HG02973 (cell line): ENCODE data around the gene SCFD2.
A peak's percentile ranks its signal among the peaks of the same experiment; 100 is the strongest.

ENCODE experiments used
- ATAC-seq: cut with Tn5 transposase; IDR thresholded peaks from one replicate; pipeline ENCODE4 v1.9.1; 2021; ENCODE audit warnings: moderate library complexity; ENCODE audit not compliant: unreplicated experiment

SCFD2 gene

DNA sequence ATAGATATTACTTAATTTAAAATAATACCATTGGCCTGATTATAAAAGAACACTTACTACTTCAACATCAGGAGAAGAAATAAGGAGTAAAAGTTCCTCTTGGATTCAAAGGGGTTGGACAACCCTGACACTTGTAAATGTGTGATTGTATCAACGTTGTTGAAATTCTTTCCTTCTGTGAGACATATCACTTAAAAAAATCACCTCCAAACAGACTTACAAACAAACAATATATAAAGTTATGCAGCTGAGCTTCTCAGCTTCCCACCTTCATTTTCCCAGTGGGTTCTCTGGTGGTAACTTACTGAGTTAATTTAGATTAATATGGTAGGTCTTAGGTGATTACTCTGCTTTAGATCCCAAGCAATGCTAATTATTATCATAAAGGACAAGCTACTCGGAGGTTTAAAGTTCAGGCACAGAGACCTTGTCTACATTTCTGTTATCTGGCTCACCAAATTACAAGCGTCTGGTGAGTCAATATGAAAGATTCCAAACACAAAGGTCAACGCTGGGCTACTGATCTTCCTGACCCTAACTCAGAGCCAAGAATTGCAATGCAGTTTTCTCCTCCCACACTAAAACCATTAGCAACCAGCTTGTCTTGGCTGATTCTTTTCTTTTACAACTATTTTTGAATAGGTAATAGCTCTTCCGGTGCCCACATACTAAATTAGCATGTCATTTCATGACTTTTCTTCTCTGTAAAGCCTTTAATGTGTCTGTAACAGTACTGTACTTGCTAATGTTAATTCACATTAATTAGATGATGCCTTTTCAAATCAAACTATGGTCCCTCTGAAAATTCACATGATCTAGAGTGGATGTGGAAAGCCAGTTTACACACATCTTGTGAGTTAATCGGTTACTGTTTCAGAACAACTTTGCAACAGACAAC lies 346.1 kb downstream of the SCFD2 start:
- ATAC-seq: no peak

DNA sequence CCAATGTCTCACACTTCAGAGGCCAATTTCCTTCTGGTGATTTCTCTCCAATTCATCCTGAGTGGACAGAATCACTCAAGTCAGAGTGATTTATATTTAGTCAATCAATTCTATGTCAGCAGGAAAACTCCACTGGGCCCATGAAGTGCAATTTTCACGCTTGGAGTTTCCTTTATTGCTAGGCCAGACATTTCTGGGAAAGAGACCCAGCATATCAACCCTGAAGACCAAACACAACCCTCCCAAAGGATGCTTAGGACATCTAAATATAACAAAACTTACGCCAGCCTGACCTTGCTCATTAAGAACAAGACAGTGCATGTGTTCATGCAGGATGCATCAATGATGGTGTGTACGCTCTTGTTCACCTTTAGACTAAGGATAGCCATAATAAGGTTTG lies 347.4 kb downstream of the SCFD2 start:
- no peak for ATAC-seq

DNA sequence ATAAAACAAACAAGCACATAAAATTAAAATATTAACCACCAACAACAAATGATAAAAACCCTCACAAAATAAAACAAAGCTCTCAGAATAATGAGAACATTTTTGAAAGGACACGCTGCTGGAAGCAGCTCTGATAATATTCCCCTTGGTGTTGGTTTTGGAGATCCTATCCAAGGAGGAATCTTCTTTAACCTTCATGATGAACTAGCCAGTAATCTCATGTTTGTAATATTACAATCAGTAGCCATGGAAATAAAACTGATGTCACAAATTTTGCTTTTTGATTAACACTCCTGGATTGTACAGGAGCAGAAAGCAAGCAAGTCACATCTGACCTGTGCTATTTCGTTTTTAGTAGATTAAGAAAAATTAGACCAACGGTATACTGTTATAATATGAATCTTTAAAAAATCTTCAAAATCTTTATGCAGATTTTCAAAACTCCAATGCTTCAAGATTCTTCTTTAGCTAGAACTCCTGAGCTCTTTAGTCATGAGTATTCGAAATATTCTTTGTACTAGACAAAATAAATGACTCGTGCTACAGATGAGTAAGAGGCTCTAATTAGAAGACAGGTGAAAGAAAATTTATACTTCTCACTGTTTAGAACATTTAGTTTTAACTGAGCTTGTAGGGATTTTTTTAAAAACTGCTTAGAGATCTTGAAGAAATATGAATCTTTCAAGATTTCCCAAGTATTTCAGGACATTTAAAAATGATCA lies 349.6 kb downstream of the SCFD2 start:
- no peak for ATAC-seq

DNA sequence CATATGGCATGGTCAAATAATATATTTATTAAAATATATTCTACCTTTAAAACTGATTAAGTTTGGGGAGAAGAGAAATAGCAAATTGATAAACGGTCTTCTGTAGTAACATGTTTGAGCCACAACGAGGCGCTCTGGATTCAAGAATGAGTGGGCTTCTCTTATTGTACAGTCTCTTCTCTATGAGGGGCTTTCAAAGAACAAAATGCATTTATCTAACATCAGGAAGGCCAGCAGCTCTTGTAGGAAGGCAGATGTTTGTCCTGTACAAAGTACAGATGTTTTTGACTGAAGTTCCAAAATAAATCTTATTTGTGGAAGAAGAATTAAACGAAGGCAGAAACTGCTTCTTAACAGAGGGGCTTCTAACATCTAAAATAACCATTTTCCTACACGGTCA lies 350.2 kb downstream of the SCFD2 start:
- ATAC-seq: no peak

DNA sequence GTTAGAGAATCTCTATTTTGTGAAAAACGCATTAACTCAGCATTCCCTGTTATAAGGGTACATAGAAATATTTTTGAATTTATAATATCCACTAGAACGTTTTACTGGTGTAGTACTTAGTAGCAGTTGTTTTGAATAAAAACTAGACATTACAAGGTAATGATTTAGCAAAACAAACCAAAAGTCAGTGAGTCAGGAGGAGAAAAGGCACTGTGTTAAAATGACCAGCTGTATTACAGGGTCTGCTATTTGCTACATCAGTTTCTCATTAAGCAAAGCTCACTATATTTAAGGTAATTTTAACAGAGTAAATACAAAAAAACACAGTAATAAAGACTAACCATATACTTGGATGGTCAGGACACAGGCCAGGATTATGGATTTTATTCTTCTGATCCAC lies 351.0 kb downstream of the SCFD2 start:
- ATAC-seq: no peak

DNA sequence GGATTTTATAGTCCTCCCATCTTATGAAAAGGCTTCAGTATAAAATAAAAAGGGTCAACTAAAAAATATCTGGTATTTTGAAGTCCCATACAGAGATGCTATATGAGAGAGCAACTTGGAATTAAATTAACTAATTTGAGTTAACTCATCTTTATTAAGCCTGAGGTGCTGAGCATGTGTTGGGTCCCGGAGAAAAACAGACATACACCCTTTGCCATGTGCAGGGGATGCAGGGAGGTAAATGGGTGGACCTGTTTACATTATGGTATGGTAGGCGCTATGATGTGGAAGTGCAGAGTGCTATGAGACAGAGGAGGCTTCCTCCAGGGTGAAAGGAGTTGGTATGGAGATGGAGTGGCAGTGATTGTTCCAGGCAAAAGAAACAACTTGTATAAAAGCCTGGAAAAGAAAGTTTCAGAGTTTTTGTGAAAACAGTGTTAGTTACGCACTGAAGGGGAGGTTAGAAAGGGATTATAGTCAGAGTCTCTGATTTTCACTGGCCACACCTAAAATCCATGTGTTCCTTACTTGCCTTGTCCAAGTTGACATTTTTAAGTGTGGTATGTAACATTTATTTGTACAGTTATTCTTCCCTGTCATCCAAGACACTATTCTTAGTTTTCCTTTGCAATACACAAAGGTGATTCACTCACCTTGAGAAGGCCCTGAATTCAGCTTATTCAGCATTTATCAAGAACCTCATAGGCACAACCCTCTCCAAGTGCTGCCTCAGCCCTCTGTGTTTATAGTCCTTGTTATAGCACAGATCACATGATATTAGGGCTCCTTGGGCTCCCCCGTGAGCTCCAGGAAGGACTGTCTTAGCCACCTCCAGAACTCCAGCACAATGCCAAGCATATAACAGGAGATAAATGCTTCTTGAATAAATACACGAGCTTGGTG lies 351.7 kb downstream of the SCFD2 start:
- no peak for ATAC-seq

DNA sequence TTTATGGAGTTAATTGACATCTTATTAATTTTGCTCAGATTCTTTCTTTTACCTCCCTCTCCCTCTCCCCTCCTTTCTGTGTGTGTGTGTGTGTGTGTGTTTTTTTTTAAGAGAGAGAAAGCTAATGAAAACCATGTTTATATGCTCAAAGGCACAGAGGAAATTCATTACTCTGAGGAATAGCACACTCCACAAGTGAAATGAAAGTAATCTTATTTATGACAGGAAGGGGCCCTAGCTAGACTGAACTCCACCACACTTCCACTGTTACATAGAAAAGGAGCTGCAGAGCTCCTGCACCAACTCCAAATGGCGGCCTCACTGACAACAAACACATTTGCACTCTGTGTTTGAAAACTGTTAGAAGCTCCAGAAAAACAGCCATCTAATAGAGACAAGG lies 353.1 kb downstream of the SCFD2 start:
- peak; percentile 66 for ATAC-seq

DNA sequence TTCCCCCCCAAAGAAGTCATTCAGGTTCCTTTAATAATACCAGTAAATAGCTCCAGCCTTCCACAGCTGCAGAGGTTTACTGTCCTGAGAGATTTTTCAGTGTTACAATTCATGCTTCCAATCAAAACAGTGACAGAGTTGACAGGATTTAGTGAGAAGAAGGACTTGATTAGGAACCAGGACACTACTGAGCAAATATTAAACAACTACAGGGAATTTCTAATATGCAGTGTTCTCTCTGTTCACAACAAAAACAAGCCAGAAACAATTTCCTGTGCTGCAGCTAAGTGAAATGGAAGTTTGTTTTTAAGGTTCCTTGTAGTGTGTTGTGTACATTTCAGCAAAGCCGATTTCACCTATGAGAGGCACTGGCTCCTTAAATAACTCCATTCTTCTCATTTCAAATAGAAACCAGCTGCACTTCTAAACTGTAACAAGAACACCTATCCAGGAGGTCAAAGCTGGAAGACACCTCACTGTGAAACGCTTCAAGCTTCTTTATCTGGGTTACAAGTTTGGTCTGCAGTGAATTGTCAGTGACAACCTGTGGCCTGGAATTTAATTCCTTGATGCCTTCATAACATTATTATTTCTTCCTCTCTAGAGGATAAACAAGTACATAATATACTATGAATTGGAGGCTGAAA lies 354.5 kb downstream of the SCFD2 start:
- no peak for ATAC-seq

DNA sequence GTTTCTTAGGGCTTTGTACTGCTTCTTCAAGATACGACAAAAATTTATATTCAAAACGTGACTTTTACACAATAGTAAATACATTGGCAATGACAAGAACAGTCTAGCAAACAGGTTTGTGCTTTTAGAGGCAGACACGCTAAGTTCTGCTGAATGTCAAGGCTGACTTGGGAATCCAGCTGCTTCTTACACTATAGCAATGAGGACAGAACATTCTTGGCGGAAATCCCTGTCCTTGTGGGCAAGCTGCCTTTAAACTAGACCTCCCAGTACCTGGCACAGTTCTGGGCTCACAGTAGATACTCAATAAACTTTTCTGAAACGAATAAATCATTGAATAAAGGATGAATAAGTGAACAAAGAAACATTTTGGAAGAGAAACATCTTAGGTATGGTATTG lies 355.5 kb downstream of the SCFD2 start:
- ATAC-seq: no peak

DNA sequence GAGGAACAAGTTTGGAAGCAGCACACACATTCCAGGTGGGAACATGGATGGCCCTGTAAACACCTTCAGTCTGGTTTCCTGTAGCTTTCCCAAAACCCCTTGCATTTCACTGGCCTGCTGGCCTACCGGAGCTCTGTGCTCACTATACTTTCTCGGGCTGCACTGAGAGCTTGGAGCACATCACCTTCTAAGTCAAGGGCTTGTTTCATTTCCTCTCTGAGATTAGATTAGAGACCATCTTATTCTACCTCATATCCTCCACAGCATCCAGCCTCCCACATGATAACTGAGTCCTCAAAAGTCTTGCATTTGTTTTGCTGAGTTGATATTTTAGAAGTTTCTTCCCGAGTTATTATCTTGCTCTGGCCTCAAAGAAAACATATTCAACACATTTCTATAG lies 356.0 kb downstream of the SCFD2 start:
- ATAC-seq: no peak

DNA sequence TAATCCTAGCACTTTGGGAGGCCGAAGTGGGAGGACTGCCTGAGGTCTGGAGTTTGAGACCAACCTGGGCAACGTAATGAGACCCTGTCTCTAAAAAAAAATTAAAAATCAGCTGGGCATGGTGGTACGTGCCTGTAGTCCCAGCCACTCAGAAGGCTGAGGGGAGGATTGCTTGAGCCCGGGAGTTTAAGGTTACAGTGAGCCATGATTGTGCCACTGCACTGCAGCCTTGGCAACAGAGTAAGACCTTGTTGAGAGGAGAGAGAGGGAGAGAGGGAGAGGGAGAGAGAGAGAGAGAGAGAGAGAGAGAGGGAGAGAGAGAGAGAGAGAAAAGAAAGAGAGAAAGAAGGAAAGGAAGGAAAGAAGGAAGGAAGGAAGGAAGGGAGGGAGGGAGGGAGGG lies 358.8 kb downstream of the SCFD2 start:
- ATAC-seq: no peak

DNA sequence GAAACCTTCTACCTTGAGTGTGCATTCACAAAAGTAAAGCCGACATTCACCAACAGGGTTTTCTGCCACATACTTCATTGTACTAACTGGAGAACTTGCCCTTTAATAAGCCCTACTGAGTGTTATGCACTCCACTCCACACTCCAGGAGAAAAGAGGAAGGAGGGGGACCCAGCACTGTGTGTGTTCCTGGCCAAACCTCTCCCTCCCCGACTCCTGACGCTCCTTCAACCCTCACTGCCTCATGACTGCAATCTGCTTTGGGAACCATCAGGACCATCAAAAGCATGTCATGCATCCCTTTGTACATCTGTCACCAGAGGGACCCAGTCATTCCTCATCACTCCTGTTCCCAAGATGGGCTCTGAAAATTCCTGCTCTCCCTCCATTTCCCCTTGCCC lies 360.1 kb downstream of the SCFD2 start:
- ATAC-seq: no peak

DNA sequence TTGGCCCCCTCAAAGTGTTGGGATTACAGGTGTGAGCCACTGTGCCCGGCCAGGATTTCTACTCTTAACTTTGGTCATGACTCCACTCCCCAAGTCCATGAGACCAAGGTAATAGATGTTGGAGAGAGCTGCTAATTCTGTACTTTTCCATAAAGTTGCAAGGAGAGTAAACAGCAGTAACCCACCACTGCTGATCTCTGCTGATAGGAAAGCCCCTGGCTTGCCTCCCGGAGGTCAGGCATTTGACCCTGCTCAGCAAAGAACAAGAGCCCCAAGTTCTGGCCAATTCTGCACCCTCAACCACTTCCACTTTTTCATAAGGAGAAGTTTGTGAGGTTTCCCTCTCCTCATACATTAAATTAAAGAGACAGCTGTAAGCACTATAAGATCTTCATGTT lies 360.7 kb downstream of the SCFD2 start:
- ATAC-seq: no peak

DNA sequence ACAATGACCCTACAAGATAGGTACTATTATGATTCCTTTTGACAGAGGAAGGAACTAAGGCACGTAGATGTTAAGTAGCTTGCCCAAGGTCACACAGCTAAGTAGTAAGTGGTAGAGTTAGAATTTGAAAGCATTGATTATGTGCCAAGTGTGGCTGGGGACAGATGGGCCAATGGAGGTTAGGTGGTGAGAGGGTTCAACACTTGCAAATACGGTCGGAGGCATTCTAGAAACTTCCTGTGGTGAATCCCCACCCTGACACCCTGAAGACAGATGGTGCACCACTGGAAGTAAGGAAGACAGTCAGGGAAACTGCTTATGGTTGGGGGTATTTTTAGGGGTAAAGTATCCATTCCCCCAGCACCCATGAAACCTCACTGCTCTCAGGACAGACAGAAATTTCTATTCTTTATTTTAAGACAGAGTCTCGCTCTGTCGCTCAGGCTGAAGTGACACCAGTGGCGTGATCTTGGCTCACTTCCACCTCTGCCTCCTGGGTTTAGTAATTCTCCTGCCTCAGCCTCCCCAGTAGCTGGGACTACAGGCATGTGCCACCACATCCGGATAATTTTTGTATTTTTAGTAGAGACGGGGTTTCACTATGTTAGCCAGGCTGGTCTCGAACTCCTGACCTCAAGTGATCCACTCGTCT lies 361.2 kb downstream of the SCFD2 start:
- ATAC-seq: no peak

DNA sequence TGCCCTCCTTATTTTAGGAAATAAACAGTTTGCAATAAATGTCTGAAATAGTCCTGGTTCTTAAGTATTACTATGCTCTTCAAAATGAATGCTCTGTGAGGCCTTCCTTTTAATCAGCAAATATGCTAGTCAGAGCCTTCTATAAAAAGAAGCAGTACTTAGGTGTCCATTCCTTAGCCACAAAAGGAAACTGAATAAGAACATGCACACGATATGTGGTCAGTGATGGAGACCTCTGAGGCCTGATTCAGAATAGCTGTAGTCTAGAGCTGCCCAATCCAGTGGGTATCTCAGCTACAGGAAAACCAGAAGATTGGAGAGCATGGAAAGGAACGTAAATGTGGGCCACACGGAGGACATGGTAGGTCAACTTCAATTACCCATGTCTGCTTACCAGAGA lies 361.9 kb downstream of the SCFD2 start:
- ATAC-seq: no peak

DNA sequence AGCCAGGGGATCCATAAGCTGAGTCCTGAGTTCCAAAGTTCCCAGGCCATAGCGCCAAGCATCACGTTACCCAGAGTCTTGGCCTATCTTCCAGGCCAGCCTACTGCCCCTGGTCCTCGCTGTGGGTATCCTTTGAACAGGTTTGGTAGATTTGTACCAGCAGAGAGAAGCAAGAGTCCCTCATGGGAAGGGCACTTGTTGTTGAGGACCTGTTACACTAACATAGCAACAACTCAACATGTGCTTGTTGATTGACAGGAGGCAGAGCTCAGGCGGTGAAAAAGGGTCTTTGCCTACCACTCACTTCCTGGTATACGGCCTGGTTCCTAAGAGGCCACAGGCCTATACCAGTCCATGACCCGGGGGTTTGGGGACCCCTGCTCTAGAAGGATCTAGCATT lies 365.3 kb downstream of the SCFD2 start:
- ATAC-seq: no peak

DNA sequence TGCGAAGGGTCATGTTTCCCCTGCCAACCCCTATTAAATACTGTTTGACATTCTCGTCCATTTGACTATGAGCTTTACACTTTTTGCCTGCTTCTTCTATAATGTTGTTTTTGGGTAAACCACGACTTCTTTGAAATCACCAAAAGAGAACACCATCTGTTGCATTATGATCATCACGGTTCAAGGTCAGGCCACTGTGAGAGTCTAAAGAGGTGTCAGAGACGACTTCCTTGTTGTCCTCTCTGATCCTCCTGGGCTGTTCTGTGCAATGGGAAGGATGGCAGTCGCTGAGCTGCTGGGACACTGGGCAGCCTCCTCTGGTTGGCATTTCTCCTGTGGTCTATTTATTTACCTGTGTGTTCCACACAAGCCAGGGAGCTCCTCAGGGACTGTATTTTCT lies 366.2 kb downstream of the SCFD2 start:
- no peak for ATAC-seq

DNA sequence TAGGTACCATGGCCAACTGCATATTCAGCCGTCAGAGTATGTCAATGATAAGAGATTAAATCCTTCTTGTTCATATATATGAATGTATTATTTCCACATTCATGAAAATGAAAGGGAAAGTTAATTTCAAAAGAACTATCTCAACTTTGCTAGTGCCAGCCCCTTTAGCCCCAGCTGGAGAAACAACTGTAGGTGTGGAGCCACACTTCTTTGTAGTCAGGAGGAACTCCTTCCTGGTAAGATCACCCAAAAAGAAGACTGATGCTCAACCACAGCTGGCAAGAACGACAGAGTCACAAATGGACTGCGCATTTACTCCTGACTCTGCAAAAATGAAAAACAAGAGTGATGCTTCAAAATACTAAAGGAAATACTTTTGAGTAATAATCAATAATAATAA lies 367.4 kb downstream of the SCFD2 start:
- ATAC-seq: no peak

DNA sequence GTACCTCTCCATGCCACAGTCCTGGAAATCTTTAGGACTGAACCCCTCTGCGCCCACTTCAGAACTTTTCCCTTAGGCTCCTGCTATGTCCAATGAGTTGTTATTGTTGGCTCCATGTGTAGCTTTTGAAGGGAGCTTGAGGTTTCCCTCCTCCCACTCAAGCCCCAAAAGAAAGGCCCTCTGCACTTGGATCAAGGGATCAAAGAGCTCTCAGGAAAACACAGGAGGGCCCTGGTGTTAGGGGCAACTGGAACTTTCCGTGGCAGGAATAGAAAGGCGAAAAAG lies 368.8 kb downstream of the SCFD2 start:
- no peak for ATAC-seq

DNA sequence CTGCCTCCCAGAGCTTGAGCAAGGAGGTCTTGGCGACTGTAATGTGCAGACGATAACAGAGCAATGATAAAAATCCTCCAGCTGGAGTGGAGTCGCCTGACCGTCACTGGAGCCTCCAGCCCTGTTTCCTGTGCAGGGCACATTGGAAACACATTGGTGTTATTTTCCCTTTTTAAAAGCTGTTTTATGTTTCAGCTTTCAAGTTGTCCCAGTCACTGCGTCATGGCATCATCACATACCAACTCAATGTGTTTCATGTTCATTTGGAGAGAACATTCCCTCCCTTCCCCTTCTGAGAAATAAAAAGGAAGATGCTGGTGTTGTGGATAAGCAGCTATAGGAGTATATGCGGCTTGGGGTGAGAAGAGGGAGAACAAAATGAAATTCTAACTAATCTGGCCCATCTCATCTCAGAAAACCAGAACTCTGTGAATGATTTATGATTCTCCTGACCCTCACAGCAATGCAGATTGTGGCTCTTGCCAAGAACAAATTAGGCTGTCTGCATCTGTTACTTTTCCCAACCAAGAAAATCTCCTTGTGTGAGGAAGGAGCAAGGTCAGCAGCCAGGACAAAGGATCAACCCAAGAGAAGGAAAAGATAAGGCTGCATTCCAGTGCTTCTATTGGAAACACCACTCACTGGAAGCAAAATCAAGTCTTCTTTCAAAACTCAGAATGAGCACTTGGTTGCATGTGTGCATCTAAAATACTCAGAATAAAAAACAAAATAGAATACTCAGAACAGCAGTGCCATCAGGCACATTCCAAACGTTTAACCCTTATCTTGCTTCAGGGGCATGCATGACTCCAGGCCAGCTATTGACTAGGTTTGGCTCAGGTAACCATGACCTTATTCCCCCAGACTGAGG lies 369.4 kb downstream of the SCFD2 start:
- no peak for ATAC-seq
